Activated B cell treated with CpG ODN at 0.5 μM for 24 hours (primary cell): ENCODE data around the gene ARFGAP3. TPM values are rescaled to one million over a fixed set of nuclear protein-coding genes. Genes with fewer than 3 reads are reported as not detected.

Experiments
- ATAC-seq: fragments of 200-7000 bp; cut with Tn5 transposase; one replicate; pipeline ENCODE4 v1.10.0; 2021; ENCODE audit warnings: low read depth, mild to moderate bottlenecking, moderate library complexity
- CTCF ChIA-PET: fragments of 350-600 bp; sonication (Branson Sonifier 250); formaldehyde crosslinking; loops from one replicate; lab custom pipeline; 2021; ENCODE audit warnings: antibody characterized with exemption; lab: Charles Lee
- POLR2A ChIA-PET: fragments of 350-600 bp; sonication (Branson Sonifier 250); formaldehyde crosslinking; loops from one replicate; lab custom pipeline; 2021; ENCODE audit warnings: antibody characterized with exemption; lab: Charles Lee
- DNase-seq: peaks from one replicate; pipeline ENCODE4 v3.0.0; 2022
- H3K27ac Mint-ChIP-seq: one replicate; pipeline ENCODE4 v1.8.0; 2020; ENCODE audit warnings: mixed read lengths
- H3K27me3 Mint-ChIP-seq: one replicate; pipeline ENCODE4 v1.8.0; 2021; ENCODE audit warnings: mixed read lengths
- H3K36me3 Mint-ChIP-seq: one replicate; pipeline ENCODE4 v1.8.0; 2021; ENCODE audit warnings: low read depth, mixed read lengths
- H3K4me1 Mint-ChIP-seq: one replicate; pipeline ENCODE4 v1.8.0; 2021; ENCODE audit warnings: mixed read lengths
- H3K4me3 Mint-ChIP-seq: one replicate; pipeline ENCODE4 v1.8.0; 2020; ENCODE audit warnings: mild to moderate bottlenecking, mixed read lengths
- H3K9me3 Mint-ChIP-seq: one replicate; pipeline ENCODE4 v1.8.0; 2020; ENCODE audit warnings: mixed read lengths
- intact Hi-C: fragments of 100-400 bp; cut with micrococcal nuclease; formaldehyde crosslinking; loops from one replicate; pipeline ENCODE4 v1.15.1; 2024
- total RNA-seq: library from RNA; stranded (reverse); gene quantifications from 2 replicates; pipeline ENCODE4 v1.2.3, GENCODE V29; 2022
- TF ChIP-seq, protein P1 (sequence below): fragments of 200-600 bp; IDR thresholded peaks from one replicate; pipeline ENCODE4 v1.8.0; 2022; ENCODE audit warnings: antibody characterized with exemption, mild to moderate bottlenecking

The ARFGAP3 gene
- total RNA-seq, 1 donor from 2014 or later: 35.2 TPM

DNA sequence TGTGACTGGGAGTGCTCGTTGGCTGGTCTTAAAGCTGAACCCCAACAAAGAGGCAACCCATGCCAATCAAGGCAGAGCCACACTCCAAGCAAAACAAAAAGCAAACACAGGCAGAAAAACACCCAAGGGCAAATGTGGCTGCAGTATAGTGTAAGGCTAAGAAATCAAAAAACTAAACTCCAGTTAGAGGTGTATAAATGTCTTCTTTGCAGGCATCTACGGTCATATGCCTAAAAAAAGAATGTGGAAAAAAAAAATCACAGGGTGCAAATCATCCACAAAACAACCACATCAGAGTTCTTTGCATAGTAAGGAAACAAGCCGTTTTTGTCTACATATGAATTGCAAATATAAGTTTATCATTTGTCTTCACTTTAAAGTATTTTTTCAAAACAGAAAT is 27.8 kb downstream of the ARFGAP3 start:
- ATAC-seq (no peak), DNase-seq (no peak)
- CTCF ChIA-PET: no interaction called here
- POLR2A ChIA-PET: no interaction called here
- Mint-ChIP-seq H3K4me1 (no peaks in the 10 kb centered on the region), H3K4me3 (no peak overlapping the region), H3K27ac (no peak overlapping the region), H3K27me3 (no peaks in the 10 kb centered on the region), H3K9me3 (no peaks in the 10 kb centered on the region), H3K36me3 (peaks cover 65% of the 10 kb centered on the region)
- intact Hi-C loops: no loop called here
- TF ChIP-seq, protein P1, sequence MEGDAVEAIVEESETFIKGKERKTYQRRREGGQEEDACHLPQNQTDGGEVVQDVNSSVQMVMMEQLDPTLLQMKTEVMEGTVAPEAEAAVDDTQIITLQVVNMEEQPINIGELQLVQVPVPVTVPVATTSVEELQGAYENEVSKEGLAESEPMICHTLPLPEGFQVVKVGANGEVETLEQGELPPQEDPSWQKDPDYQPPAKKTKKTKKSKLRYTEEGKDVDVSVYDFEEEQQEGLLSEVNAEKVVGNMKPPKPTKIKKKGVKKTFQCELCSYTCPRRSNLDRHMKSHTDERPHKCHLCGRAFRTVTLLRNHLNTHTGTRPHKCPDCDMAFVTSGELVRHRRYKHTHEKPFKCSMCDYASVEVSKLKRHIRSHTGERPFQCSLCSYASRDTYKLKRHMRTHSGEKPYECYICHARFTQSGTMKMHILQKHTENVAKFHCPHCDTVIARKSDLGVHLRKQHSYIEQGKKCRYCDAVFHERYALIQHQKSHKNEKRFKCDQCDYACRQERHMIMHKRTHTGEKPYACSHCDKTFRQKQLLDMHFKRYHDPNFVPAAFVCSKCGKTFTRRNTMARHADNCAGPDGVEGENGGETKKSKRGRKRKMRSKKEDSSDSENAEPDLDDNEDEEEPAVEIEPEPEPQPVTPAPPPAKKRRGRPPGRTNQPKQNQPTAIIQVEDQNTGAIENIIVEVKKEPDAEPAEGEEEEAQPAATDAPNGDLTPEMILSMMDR: no peak

DNA sequence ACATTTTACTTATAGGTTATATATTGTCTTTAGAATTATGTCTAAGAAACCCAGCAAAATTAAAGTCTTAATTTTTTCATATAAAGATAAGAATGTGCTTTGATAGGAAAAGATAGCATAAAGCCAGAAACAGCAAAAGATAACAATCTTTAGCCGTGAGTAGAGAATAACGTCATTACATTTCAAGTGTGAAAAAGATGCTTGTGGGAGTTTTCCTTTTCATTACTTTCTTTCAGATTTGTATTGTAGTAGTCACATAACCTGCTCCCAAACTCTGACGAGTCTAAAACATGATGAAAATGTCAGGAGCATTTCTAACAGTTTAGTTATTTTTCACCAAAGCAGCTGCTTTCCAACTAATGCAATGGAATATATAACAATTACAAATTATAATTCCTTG is 31.3 kb downstream of the ARFGAP3 start:
- intact Hi-C loops: no loop called here

GRCh38 chr22:42821386-42821785 is 35.7 kb downstream of the ARFGAP3 start:
- ChIA-PET CTCF (interaction anchor here (2.2 to 4.1 kb wide), 2 partner anchors 46 to 199 kb away, joined by 6 to 32 read pairs; no protein-coding TSS in a partner anchor), POLR2A (interaction anchor here (1.0 to 3.1 kb wide), 2 partner anchors 206 to 288 kb away, joined by 5 to 15 read pairs; partner anchors contain the start of gene POLDIP3)
- Mint-ChIP-seq H3K27me3 (no peaks in the 10 kb centered on the region), H3K9me3 (peaks cover 6% of the 10 kb centered on the region), H3K4me3 (no peak overlapping the region), H3K27ac (no peak overlapping the region), H3K4me1 (peaks cover 3% of the 10 kb centered on the region), H3K36me3 (peaks cover 39% of the 10 kb centered on the region)
- ATAC-seq (no peak), DNase-seq (no peak)
- intact Hi-C loops: no loop called here
- TF ChIP-seq, protein P1: no peak

More for the DNA sequence above, 31.3 kb downstream of the ARFGAP3 start:
- ChIA-PET CTCF (no interaction called here), POLR2A (no interaction called here)
- peaks cover 50% of the 10 kb centered on the region for H3K36me3 Mint-ChIP-seq
- TF ChIP-seq, protein P1: no peak
- H3K4me3 Mint-ChIP-seq: no peak overlapping the region
- no peaks in the 10 kb centered on the region for H3K27me3 Mint-ChIP-seq
- H3K9me3 Mint-ChIP-seq: peaks cover 6% of the 10 kb centered on the region
- no peaks in the 10 kb centered on the region for H3K4me1 Mint-ChIP-seq
- ATAC-seq: no peak
- no peak overlapping the region for H3K27ac Mint-ChIP-seq
- DNase-seq: no peak

DNA sequence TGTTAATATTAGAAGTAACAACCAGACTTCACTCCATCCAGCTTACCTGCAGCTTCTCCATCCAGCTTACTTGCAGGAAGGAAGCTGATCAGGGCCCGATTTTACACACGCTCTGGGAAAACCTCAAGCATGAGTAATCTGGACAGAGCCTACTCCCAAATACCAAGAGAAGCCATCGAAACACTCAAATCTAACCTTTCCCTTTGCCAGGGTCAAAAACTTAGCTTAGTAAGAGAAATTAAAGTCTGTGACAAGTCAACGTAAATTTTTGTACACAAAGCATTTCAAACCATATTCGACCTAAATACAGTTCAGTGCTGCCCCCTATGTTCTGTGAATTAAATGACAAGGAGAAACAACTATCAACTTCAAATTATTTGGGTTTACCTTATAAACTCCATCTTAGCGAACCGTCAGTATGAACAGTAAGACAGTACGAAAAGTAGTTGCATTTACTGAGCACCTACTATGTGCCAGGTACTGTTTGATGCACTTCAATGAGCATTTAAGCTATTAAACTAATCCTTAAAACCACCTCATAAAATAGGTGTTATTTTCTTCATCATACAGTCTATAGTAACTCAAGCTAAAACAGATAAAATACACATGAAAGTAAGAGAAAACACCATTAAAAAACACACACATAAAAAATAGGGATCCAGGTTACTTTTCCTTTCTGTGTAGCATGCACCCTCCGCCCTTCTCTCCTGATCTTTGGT is 36.9 kb downstream of the ARFGAP3 start:
- no peak overlapping the region for H3K27ac Mint-ChIP-seq
- no peak overlapping the region for H3K4me3 Mint-ChIP-seq
- H3K27me3 Mint-ChIP-seq: no peaks in the 10 kb centered on the region
- no peak for DNase-seq
- ChIA-PET CTCF (interaction anchor here (0.7 to 4.1 kb wide), 11 partner anchors 16 to 206 kb away, joined by 3 to 32 read pairs (median 4); partner anchors contain the start of gene POLDIP3), POLR2A (interaction anchor here (0.6 to 3.1 kb wide), 4 partner anchors 155 to 205 kb away, joined by 3 to 15 read pairs (median 3); partner anchors contain the start of gene POLDIP3)
- peaks cover 6% of the 10 kb centered on the region for H3K9me3 Mint-ChIP-seq
- intact Hi-C loops: loop anchor here (1.0 kb wide), 2 partner anchors 158 to 199 kb away; no protein-coding TSS in a partner anchor
- no peak for ATAC-seq
- peaks cover 43% of the 10 kb centered on the region for H3K36me3 Mint-ChIP-seq
- TF ChIP-seq, protein P1: no peak
- H3K4me1 Mint-ChIP-seq: peaks cover 3% of the 10 kb centered on the region

DNA sequence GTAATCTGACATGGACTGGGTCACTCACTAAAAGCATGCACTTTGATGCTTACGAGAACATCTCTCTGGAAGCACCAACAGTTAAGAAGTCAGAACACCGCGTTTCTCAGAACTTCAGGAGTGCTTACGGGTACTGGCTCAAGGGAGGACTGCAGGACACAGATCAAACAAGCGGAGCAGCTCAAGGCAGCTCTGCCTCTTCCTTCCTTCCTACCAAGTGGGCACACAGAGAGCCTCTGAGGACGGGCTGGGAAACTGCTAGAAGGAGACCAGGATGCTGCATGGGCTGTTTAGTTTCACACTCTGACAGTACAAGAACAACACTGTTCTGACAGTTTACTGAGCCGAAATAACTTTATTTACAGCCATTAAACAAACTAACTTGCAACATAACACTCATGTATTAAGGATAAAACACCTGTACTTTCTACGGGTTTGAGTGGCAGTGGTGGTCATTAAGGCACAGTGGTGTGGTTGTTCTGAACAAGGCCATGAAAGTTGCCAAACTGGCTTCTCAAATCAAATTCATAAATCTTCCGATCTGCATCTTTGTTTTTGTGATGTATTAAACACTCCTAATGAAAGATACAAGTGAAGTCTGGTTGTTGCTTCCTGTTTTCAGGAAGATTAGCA is 37.5 kb downstream of the ARFGAP3 start:
- intact Hi-C loops: loop anchor here (1.0 kb wide), 2 partner anchors 157 to 198 kb away; no protein-coding TSS in a partner anchor
- ChIA-PET POLR2A (interaction anchor here (0.6 to 3.1 kb wide), 3 partner anchors 154 to 204 kb away, joined by 3 to 15 read pairs (median 3); partner anchors contain the start of gene POLDIP3), CTCF (interaction anchor here (0.7 to 4.1 kb wide), 10 partner anchors 16 to 205 kb away, joined by 3 to 32 read pairs (median 4); partner anchors contain the start of gene POLDIP3)
- Mint-ChIP-seq H3K4me1 (peaks cover 3% of the 10 kb centered on the region), H3K27me3 (no peaks in the 10 kb centered on the region), H3K9me3 (peaks cover 6% of the 10 kb centered on the region), H3K4me3 (no peak overlapping the region), H3K27ac (no peak overlapping the region), H3K36me3 (peaks cover 43% of the 10 kb centered on the region)
- DNase-seq: no peak
- TF ChIP-seq, protein P1: no peak
- no peak for ATAC-seq
